Activated CD8-positive, alpha-beta T cell treated with anti-CD3 and anti-CD28 coated beads for 36 hours (primary cell): Measurements from ENCODE around the gene BRAP. TPM values are rescaled to one million over a fixed set of nuclear protein-coding genes. Genes with fewer than 3 reads are reported as not detected.

Experiments
- ATAC-seq: fragments of 200-7000 bp; cut with Tn5 transposase; one replicate; pipeline ENCODE4 v1.10.0; 2021; ENCODE audit warnings: mild to moderate bottlenecking, moderate library complexity
- CTCF ChIA-PET: fragments of 350-600 bp; sonication (Branson Sonifier 250); formaldehyde crosslinking; loops from one replicate; lab custom pipeline; 2021; ENCODE audit warnings: antibody characterized with exemption; lab: Charles Lee
- POLR2A ChIA-PET: fragments of 350-600 bp; sonication (Branson Sonifier 250); formaldehyde crosslinking; loops from one replicate; lab custom pipeline; 2021; ENCODE audit warnings: antibody characterized with exemption; lab: Charles Lee
- DNase-seq: peaks from one replicate; pipeline ENCODE4 v3.0.0-alpha.2; 2020
- H3K27ac Mint-ChIP-seq: one replicate; pipeline ENCODE4 v1.8.0; 2021; ENCODE audit warnings: mild to moderate bottlenecking, mixed read lengths
- H3K27me3 Mint-ChIP-seq: one replicate; pipeline ENCODE4 v1.8.0; 2021; ENCODE audit warnings: mixed read lengths
- H3K36me3 Mint-ChIP-seq: one replicate; pipeline ENCODE4 v1.8.0; 2021; ENCODE audit warnings: low read depth, mixed read lengths
- H3K4me1 Mint-ChIP-seq: one replicate; pipeline ENCODE4 v1.8.0; 2021; ENCODE audit warnings: low read depth, mixed read lengths
- H3K4me3 Mint-ChIP-seq: one replicate; pipeline ENCODE4 v1.8.0; 2021; ENCODE audit warnings: mild to moderate bottlenecking, moderate library complexity, mixed read lengths
- H3K9me3 Mint-ChIP-seq: one replicate; pipeline ENCODE4 v1.8.0; 2021; ENCODE audit warnings: mixed read lengths
- intact Hi-C: fragments of 100-400 bp; cut with micrococcal nuclease; formaldehyde crosslinking; loops from one replicate; pipeline ENCODE4 v1.10.0; 2022
- total RNA-seq, 2 experiments: library from RNA; stranded (reverse); gene quantifications; one replicate each; pipeline ENCODE4 v1.2.3, GENCODE V29; 2021
- TF ChIP-seq, protein P1 (sequence below): fragments of 200-600 bp; IDR thresholded peaks from one replicate; pipeline ENCODE4 v1.8.0; 2022; ENCODE audit warnings: antibody characterized with exemption, mild to moderate bottlenecking

Gene BRAP
- total RNA-seq, 2 experiments from 2014 or later: 16.3 to 16.9 TPM

DNA sequence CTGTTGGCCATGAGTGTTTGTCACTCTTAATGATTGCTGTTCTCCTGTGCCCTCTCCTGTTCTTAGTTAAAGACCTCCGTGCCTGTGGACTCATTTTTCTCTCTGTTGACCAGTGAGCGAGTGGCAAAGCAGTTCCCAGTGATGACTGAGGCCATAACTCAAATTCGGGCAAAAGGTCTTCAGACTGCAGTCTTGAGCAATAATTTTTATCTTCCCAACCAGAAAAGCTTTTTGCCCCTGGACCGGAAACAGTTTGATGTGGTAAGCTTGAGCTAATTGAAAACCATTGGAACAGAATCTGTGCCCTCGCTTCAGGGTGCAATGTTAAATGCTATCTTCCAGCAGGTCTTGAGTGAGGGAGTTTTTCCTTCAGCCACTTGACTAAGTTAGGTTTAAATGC lies 19.9 kb upstream of the BRAP start:
- H3K36me3 Mint-ChIP-seq: peaks cover 15% of the 10 kb centered on the region
- CTCF ChIA-PET: interaction anchor here (0.9 kb wide), 1 partner anchor 10 kb away, joined by 3 read pairs; no protein-coding TSS in a partner anchor
- no peaks in the 10 kb centered on the region for H3K27me3 Mint-ChIP-seq
- intact Hi-C loops: no loop called here
- TF ChIP-seq, protein P1, sequence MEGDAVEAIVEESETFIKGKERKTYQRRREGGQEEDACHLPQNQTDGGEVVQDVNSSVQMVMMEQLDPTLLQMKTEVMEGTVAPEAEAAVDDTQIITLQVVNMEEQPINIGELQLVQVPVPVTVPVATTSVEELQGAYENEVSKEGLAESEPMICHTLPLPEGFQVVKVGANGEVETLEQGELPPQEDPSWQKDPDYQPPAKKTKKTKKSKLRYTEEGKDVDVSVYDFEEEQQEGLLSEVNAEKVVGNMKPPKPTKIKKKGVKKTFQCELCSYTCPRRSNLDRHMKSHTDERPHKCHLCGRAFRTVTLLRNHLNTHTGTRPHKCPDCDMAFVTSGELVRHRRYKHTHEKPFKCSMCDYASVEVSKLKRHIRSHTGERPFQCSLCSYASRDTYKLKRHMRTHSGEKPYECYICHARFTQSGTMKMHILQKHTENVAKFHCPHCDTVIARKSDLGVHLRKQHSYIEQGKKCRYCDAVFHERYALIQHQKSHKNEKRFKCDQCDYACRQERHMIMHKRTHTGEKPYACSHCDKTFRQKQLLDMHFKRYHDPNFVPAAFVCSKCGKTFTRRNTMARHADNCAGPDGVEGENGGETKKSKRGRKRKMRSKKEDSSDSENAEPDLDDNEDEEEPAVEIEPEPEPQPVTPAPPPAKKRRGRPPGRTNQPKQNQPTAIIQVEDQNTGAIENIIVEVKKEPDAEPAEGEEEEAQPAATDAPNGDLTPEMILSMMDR: no peak
- no peak overlapping the region for H3K4me3 Mint-ChIP-seq
- no peaks in the 10 kb centered on the region for H3K9me3 Mint-ChIP-seq
- no peak overlapping the region for H3K27ac Mint-ChIP-seq
- no peaks in the 10 kb centered on the region for H3K4me1 Mint-ChIP-seq
- POLR2A ChIA-PET: no interaction called here
- DNase-seq: no peak
- ATAC-seq: no peak

DNA sequence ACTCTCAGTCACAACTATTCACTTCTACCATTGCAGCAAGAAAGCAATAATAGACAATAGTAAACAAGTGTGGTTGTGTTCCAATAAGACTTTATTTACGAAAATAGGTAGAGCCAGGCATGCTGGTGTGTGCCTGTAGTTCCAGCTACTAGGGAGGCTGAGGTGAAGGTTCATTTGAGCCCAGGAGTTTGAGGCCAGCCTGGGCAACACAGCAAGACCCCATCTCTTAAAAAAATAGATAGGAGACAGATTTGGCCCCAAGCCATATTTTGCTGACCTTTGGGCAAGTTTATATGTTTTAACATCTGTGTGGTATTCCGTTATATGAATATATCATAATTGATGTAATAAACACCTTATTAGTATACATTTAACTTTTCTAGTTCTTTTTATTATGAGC lies 14.2 kb upstream of the BRAP start:
- DNase-seq (no peak), ATAC-seq (no peak)
- CTCF ChIA-PET: no interaction called here
- Mint-ChIP-seq H3K27ac (no peak overlapping the region), H3K27me3 (no peaks in the 10 kb centered on the region), H3K9me3 (no peaks in the 10 kb centered on the region), H3K4me3 (no peak overlapping the region), H3K36me3 (peaks cover 18% of the 10 kb centered on the region), H3K4me1 (no peaks in the 10 kb centered on the region)
- POLR2A ChIA-PET: no interaction called here
- intact Hi-C loops: no loop called here
- TF ChIP-seq, protein P1: no peak

DNA sequence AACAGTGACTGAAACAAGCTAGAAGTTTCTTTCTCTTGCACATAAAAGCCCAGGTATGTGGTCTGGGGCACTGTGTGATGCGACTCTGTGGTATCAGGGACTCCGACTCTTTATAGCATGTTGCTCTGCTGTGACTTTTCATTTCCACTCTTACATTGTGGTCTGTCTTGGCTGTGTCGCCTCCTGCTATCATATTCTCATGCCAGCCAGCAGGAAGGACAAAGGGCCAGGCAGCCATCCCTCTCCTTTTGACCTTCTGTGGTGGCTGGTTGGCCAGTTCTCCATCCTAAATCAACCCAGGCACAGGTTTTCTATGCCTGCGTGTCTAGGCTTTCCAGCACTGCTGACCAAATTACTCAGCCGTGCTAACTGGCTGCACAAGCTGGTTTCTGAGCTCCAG lies 8.1 kb upstream of the BRAP start:
- Mint-ChIP-seq H3K36me3 (peaks cover 29% of the 10 kb centered on the region), H3K9me3 (no peaks in the 10 kb centered on the region), H3K27me3 (no peaks in the 10 kb centered on the region), H3K27ac (no peak overlapping the region), H3K4me3 (no peak overlapping the region), H3K4me1 (no peaks in the 10 kb centered on the region)
- no peak for DNase-seq
- ATAC-seq: no peak
- CTCF ChIA-PET: interaction anchor here (1.4 to 3.3 kb wide), 3 partner anchors 14 to 121 kb away, joined by 3 to 9 read pairs (median 6); no protein-coding TSS in a partner anchor
- TF ChIP-seq, protein P1: no peak
- intact Hi-C loops: no loop called here
- POLR2A ChIA-PET: interaction anchor here (1.8 kb wide), 1 partner anchor 8 kb away, joined by 9 read pairs; the partner anchor contains the start of genes ACAD10 and BRAP

DNA sequence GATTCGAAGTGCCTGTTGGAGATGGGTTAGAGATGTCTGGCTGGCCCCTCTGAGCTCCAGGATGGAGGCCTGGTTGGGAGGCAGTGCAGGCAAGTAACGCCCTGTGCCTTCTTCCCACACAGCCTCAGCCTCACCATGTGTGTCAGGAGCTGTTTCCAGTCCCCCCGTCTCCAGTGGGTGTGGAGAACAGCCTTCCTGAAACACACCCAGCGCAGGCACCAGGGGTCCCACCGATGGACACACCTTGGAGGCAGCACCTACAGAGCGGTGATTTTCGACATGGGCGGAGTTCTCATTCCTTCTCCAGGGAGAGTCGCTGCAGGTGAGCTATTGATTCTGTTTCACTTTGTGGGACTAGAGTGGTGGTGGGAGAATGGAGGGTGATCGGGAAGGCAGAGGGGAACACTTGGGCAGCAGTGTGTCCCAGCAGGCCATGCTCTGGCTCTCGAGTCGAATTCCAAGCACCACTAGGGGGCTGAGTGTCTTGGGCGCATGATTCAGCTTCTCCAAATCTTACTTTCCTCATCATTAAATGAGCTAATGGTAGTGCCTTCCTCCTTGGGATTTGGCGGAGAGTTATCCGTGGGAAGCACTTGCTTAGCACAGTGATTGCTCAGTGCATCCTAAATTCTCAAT lies 6.9 kb upstream of the BRAP start:
- no peak overlapping the region for H3K27ac Mint-ChIP-seq
- TF ChIP-seq, protein P1: no peak
- no peaks in the 10 kb centered on the region for H3K4me1 Mint-ChIP-seq
- peaks cover 27% of the 10 kb centered on the region for H3K36me3 Mint-ChIP-seq
- ChIA-PET POLR2A (no interaction called here), CTCF (interaction anchor here (1.0 to 3.3 kb wide), 3 partner anchors 15 to 241 kb away, joined by 3 to 9 read pairs (median 6); no protein-coding TSS in a partner anchor)
- intact Hi-C loops: no loop called here
- H3K4me3 Mint-ChIP-seq: no peak overlapping the region
- no peak for ATAC-seq
- peak; percentile 9 for DNase-seq
- no peaks in the 10 kb centered on the region for H3K9me3 Mint-ChIP-seq
- H3K27me3 Mint-ChIP-seq: no peaks in the 10 kb centered on the region

DNA sequence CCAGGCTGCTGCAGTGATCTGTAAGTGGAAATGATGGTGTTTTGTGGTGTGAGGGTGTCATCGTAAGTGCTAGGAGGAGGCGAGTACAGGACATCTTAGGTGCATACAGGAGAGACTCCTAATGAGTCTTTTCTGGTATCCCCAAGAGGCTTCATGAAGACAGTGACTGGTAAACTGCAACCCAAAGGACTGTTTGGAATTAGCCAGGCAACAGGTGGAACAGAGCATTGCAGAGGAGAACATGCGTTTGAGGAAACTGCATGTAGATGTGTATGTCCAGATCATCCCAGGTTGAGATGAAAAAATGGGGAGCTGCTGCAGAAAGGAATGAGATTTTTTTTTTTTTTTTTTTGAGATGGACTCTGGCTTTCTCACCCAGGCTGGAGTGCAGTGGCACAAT lies 5.5 kb upstream of the BRAP start:
- Mint-ChIP-seq H3K4me3 (no peak overlapping the region), H3K27ac (no peak overlapping the region), H3K9me3 (no peaks in the 10 kb centered on the region), H3K36me3 (peaks cover 25% of the 10 kb centered on the region), H3K4me1 (peaks cover 11% of the 10 kb centered on the region), H3K27me3 (no peaks in the 10 kb centered on the region)
- CTCF ChIA-PET: no interaction called here
- DNase-seq (no peak), ATAC-seq (no peak)
- intact Hi-C loops: no loop called here
- TF ChIP-seq, protein P1: no peak
- POLR2A ChIA-PET: no interaction called here
